Neutrophil (primary cell): ENCODE measurements around the gene NINL.

Experiments used
- H3K27ac ChIP-seq: fragments of 200-600 bp; sonication (generic); 2 replicates; pipeline ENCODE4 v1.5.1; 2016; ENCODE audit warnings: mild to moderate bottlenecking, moderate library complexity
- H3K27me3 ChIP-seq: fragments of 200-600 bp; sonication (generic); 2 replicates; pipeline ENCODE4 v1.6.0; 2016; ENCODE audit warnings: mild to moderate bottlenecking
- H3K36me3 ChIP-seq: fragments of 200-600 bp; sonication (generic); 2 replicates; pipeline ENCODE4 v1.5.1; 2017
- H3K4me1 ChIP-seq, 2 experiments: fragments of 200-600 bp in 1 of 2; sonication (generic) in 1 of 2; 1 replicate in 1 of 2; 2 replicates in 1 of 2; pipeline versions ENCODE4 v1.5.1 to v1.6.1; 2013 to 2016; ENCODE audit warnings: low read depth in 1 of 2, low read length in 1 of 2, mild to moderate bottlenecking in 1 of 2, moderate library complexity in 1 of 2; ENCODE audit not compliant: control insufficient read depth in 1 of 2, insufficient read depth in 1 of 2
- H3K4me3 ChIP-seq, 2 experiments: fragments of 200-600 bp in 1 of 2; sonication (generic) in 1 of 2; 1 replicate in 1 of 2; 2 replicates in 1 of 2; pipeline ENCODE4 v1.5.1; 2013 to 2016; ENCODE audit warnings: low read depth in 1 of 2, low read length in 1 of 2, mild to moderate bottlenecking in 1 of 2, moderate library complexity in 1 of 2
- H3K9me3 ChIP-seq: fragments of 200-600 bp; sonication (generic); 2 replicates; pipeline ENCODE4 v1.5.1; 2016
- TF ChIP-seq, protein P1 (sequence below): fragments of 200-600 bp; sonication (generic); IDR thresholded peaks from 2 replicates; pipeline ENCODE4 v1.5.1; 2016; ENCODE audit warnings: antibody characterized with exemption

NINL gene

GRCh38 chr20:25408170-25408547 is 177.2 kb downstream of the NINL start:
- Histone ChIP-seq H3K4me3 (peak overlapping the region; percentile 66 to 69), H3K9me3 (peaks cover under 1% of the 10 kb centered on the region), H3K36me3 (no peaks in the 10 kb centered on the region), H3K27ac (no peak overlapping the region), H3K4me1 (peaks cover 14 to 18% of the 10 kb centered on the region in 2 experiments), H3K27me3 (no peaks in the 10 kb centered on the region)
- TF ChIP-seq, protein P1, sequence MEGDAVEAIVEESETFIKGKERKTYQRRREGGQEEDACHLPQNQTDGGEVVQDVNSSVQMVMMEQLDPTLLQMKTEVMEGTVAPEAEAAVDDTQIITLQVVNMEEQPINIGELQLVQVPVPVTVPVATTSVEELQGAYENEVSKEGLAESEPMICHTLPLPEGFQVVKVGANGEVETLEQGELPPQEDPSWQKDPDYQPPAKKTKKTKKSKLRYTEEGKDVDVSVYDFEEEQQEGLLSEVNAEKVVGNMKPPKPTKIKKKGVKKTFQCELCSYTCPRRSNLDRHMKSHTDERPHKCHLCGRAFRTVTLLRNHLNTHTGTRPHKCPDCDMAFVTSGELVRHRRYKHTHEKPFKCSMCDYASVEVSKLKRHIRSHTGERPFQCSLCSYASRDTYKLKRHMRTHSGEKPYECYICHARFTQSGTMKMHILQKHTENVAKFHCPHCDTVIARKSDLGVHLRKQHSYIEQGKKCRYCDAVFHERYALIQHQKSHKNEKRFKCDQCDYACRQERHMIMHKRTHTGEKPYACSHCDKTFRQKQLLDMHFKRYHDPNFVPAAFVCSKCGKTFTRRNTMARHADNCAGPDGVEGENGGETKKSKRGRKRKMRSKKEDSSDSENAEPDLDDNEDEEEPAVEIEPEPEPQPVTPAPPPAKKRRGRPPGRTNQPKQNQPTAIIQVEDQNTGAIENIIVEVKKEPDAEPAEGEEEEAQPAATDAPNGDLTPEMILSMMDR, result no peak

DNA sequence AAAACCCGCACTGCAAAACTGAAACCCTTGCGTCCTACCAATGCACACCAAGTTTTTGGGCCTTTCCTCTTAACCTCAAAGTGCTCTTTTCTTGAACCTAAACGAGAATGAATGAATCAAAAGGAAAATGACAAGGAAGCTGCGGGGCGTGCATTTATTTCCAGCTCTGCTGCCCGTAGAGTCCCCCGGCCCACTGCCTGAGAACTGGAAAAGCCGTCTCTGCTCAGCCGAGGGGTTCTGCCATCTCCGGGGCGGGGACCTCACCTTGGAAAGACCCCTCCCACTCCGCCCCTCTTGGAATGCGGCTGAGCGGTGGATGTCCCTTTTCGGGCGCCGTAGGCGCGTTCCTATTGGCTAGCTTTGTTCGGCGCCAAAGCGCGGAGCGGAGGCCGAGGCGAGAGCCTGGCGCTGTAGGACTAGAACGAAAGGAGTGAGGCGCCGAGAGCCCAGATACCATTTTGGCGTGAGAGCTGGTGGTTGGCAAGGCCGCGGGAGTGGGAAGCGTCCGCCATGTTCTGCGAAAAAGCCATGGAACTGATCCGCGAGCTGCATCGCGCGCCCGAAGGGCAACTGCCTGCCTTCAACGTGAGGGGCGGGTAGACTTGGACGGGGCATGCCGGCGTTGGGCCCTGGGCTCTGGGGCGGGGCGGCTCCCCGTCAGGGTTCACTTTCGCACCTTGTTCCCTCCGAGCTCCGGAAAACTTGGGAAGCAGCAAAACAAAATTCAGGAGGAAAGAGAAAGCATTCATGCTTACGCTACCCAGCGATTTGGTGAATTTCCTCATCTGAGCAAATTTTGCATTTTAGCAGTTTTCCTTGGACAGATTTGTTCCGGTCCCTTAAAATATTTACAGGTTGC is 177.8 kb downstream of the NINL start, which contains the start of gene GINS1:
GINS1 (plus strand) TSS at position 363 of the 859 bp plus-strand sequence; CDS start at position 511, 148 bp downstream.
- H3K27ac ChIP-seq, result no peak within 1 kb of the TSS
- H3K27me3 ChIP-seq, result no peaks in the 10 kb centered on the region
- H3K36me3 ChIP-seq, result no peaks in the 10 kb centered on the region
- peaks cover 14 to 18% of the 10 kb centered on the region in 2 experiments for H3K4me1 ChIP-seq
- TF ChIP-seq, protein P1, result no peak
- peaks cover 7% of the 10 kb centered on the region for H3K9me3 ChIP-seq
- H3K4me3 ChIP-seq, result peak within 1 kb of the TSS; percentile 66 to 69
